Activated CD8-positive, alpha-beta T cell treated with anti-CD3 and anti-CD28 coated beads for 36 hours (primary cell): ENCODE data around the gene SLC9A5. TPM values are rescaled to one million over a fixed set of nuclear protein-coding genes. Genes with fewer than 3 reads are reported as not detected.

Experiments used
- ATAC-seq: fragments of 200-7000 bp; cut with Tn5 transposase; one replicate; pipeline ENCODE4 v1.10.0; 2021; ENCODE audit warnings: mild to moderate bottlenecking, moderate library complexity
- CTCF ChIA-PET: fragments of 350-600 bp; sonication (Branson Sonifier 250); formaldehyde crosslinking; loops from one replicate; lab custom pipeline; 2021; ENCODE audit warnings: antibody characterized with exemption; lab: Charles Lee
- POLR2A ChIA-PET: fragments of 350-600 bp; sonication (Branson Sonifier 250); formaldehyde crosslinking; loops from one replicate; lab custom pipeline; 2021; ENCODE audit warnings: antibody characterized with exemption; lab: Charles Lee
- DNase-seq: peaks from one replicate; pipeline ENCODE4 v3.0.0-alpha.2; 2020
- H3K27ac Mint-ChIP-seq: one replicate; pipeline ENCODE4 v1.8.0; 2021; ENCODE audit warnings: mild to moderate bottlenecking, mixed read lengths
- H3K27me3 Mint-ChIP-seq: one replicate; pipeline ENCODE4 v1.8.0; 2021; ENCODE audit warnings: mixed read lengths
- H3K36me3 Mint-ChIP-seq: one replicate; pipeline ENCODE4 v1.8.0; 2021; ENCODE audit warnings: low read depth, mixed read lengths
- H3K4me1 Mint-ChIP-seq: one replicate; pipeline ENCODE4 v1.8.0; 2021; ENCODE audit warnings: low read depth, mixed read lengths
- H3K4me3 Mint-ChIP-seq: one replicate; pipeline ENCODE4 v1.8.0; 2021; ENCODE audit warnings: mild to moderate bottlenecking, moderate library complexity, mixed read lengths
- H3K9me3 Mint-ChIP-seq: one replicate; pipeline ENCODE4 v1.8.0; 2021; ENCODE audit warnings: mixed read lengths
- intact Hi-C: fragments of 100-400 bp; cut with micrococcal nuclease; formaldehyde crosslinking; loops from one replicate; pipeline ENCODE4 v1.10.0; 2022
- total RNA-seq, 2 experiments: library from RNA; stranded (reverse); gene quantifications; one replicate each; pipeline ENCODE4 v1.2.3, GENCODE V29; 2021
- TF ChIP-seq, protein P1 (sequence below): fragments of 200-600 bp; IDR thresholded peaks from one replicate; pipeline ENCODE4 v1.8.0; 2022; ENCODE audit warnings: antibody characterized with exemption, mild to moderate bottlenecking

Gene SLC9A5
- total RNA-seq, 2 experiments from 2014 or later: 7.7 to 8.1 TPM

DNA sequence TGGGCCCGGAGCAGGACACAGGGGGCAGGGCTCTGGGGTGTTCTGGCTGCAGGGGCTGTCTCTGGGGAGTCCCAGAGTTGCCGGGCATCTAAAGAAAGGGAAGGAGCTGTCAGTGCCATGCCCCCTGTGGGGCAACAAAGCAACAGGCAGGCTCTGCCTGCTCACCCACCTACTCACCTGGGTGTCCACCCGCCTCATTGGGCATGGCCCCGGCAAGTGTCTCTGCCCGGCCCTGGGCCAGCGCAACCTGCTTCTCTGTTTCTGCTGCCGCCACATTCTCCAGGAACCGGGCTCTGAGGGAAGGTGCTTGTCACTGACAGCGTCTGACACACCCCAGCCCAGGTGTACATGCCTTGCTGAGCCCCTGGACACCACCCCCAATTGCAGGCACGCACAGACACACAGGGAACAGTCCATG lies 14.6 kb upstream of the SLC9A5 start:
- TF ChIP-seq, protein P1, sequence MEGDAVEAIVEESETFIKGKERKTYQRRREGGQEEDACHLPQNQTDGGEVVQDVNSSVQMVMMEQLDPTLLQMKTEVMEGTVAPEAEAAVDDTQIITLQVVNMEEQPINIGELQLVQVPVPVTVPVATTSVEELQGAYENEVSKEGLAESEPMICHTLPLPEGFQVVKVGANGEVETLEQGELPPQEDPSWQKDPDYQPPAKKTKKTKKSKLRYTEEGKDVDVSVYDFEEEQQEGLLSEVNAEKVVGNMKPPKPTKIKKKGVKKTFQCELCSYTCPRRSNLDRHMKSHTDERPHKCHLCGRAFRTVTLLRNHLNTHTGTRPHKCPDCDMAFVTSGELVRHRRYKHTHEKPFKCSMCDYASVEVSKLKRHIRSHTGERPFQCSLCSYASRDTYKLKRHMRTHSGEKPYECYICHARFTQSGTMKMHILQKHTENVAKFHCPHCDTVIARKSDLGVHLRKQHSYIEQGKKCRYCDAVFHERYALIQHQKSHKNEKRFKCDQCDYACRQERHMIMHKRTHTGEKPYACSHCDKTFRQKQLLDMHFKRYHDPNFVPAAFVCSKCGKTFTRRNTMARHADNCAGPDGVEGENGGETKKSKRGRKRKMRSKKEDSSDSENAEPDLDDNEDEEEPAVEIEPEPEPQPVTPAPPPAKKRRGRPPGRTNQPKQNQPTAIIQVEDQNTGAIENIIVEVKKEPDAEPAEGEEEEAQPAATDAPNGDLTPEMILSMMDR: no peak
- Mint-ChIP-seq H3K27ac (no peak overlapping the region), H3K4me1 (peaks cover 4% of the 10 kb centered on the region), H3K36me3 (peaks cover 54% of the 10 kb centered on the region), H3K27me3 (no peaks in the 10 kb centered on the region), H3K9me3 (no peaks in the 10 kb centered on the region), H3K4me3 (no peak overlapping the region)
- ATAC-seq (no peak), DNase-seq (no peak)
- POLR2A ChIA-PET: interaction anchor here (0.6 to 12.3 kb wide), 5 partner anchors 12 to 221 kb away, joined by 3 to 123 read pairs (median 3); partner anchors contain the start of genes FHOD1 and SLC9A5
- intact Hi-C loops: no loop called here
- CTCF ChIA-PET: no interaction called here

DNA sequence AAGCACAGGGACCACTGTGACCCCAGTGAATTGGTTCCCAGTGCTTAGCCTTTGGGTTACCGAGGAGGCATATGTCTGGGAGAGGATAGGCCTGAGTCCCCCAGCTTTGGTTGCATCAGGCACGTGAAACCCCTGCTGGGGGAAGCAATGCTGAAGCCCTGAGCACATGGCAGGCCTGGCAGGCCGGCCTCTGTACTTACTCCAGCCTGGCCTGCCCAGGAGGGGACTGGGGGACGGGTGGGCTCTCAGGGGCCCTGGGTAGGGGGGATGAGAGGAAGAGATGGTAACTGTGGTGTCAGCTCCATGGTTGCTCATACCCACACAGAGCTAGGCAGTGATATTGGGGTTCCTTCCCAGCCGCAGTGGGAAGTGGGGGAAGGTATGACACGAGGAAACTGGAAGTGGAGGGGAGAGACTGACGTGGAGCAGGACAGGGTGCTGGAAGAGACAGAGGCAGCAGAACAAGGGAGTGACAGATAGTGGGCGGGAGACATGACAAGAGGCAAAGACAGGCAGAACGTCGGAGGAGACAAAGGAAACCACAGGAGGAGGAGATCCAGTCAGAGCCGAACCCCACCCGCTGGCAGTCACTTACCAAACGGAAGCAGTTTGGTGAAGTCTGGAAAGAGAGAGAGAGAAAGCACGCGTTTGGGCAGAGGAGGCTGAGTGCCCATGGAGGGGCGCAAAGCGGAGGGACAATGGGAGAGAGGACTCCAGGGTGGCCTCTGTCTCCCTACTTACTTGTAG lies 12.8 kb upstream of the SLC9A5 start:
- ATAC-seq (peak; percentile 1), DNase-seq (no peak)
- TF ChIP-seq, protein P1: no peak
- ChIA-PET CTCF (interaction anchor here (0.9 kb wide), 1 partner anchor 9 kb away, joined by 3 read pairs; the partner anchor contains the start of gene TMEM208), POLR2A (interaction anchor here (1.3 to 12.3 kb wide), 3 partner anchors 9 to 44 kb away, joined by 4 to 123 read pairs (median 39); partner anchors contain the start of genes E2F4, FHOD1, SLC9A5 and TMEM208)
- Mint-ChIP-seq H3K27ac (peak overlapping the region; percentile 48), H3K4me3 (no peak overlapping the region), H3K4me1 (peaks cover 3% of the 10 kb centered on the region), H3K27me3 (no peaks in the 10 kb centered on the region), H3K9me3 (no peaks in the 10 kb centered on the region), H3K36me3 (peaks cover 41% of the 10 kb centered on the region)
- intact Hi-C loops: no loop called here

DNA sequence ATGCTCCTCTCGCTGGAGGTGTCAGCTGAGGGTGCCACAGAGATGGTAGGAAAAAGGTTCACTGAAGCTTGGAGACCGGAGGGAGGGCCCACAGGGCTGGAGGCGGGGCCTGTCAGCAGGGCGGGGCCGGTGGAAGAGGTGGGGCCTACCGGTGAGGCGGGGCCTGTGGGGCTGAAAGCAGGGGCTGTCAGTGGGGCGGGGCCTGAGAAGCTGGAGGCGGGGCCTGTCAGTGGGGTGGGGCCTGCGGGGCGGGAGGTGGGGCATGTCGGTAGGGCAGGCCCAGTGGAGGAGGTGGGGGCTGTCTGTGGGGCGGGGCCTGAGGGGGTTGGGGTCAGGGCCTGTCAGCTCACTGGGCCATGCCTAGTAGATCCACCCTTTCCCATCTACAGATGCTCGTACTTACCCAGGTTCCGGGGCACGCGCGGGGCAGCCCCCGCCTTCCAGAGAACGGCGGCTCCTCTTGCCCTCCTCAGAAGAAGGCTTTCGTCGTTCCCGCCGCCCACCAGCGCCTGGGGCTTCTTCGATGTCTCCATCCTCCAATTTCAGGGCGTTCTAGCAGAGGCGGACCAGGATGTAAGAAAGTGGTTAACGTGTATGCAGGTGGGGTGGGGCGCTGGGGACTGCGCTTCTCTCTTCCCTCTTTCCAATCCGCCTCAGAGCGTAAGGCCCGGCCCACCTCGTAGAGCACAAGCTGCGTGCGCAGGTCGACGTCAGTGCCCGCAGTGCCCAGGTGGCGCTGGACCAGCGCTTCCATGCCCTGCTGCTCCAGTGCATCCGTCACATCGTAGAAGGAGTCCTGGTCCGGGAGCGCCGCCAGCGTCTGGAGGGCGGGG lies 12.0 kb upstream of the SLC9A5 start:
- no peaks in the 10 kb centered on the region for H3K27me3 Mint-ChIP-seq
- POLR2A ChIA-PET: interaction anchor here (1.3 to 12.3 kb wide), 4 partner anchors 9 to 45 kb away, joined by 4 to 123 read pairs (median 24); partner anchors contain the start of genes E2F4, FHOD1, SLC9A5 and TMEM208
- peak overlapping the region; percentile 48 for H3K27ac Mint-ChIP-seq
- no peak overlapping the region for H3K4me3 Mint-ChIP-seq
- no peaks in the 10 kb centered on the region for H3K9me3 Mint-ChIP-seq
- intact Hi-C loops: no loop called here
- DNase-seq (peak; percentile 89), ATAC-seq (peak; percentile 100)
- H3K4me1 Mint-ChIP-seq: peaks cover 9% of the 10 kb centered on the region
- H3K36me3 Mint-ChIP-seq: peaks cover 33% of the 10 kb centered on the region
- TF ChIP-seq, protein P1: no peak
- CTCF ChIA-PET: no interaction called here

DNA sequence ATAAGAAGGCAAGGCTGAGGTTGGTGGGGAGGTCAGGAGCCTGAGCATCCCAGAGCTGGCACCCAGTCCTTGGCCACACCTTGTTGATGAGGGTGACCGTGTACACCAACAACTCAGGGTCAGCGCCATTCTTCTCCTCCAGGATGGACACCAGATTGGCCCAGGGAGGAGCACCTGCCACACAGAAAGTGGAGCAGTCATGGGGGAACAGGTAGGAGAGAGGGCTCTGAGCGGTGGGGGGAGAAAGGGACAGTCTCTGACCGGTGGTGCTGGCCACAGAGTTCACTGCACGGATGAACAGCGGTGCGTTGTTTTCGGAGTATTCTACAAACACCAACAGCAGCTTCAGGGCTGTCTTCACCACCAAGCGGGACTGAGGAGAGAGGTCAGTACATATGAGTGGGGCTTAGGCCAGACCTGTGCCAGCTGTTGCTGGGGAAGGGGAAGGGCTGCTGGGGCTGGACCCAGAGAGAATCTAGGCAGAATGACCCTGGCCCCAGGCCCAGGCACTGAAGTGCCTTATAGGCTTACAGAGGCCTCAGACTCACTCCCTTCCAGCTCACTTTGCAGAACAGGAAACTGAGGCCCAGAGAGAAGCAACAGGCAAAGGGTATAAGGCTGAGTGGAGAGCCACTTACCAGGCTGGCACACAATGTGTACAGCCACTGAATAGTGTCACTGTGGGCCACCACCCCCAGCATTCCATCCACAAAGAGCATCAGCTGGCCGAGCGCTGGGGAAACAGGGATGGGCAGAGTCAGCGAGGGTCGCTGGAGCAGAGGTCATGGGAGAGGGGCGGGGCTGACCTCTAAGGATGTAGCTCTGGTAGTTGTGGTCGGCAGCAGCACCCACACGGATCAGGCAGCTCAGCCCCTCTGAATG lies 11.1 kb upstream of the SLC9A5 start:
- Mint-ChIP-seq H3K36me3 (peaks cover 28% of the 10 kb centered on the region), H3K4me1 (peaks cover 12% of the 10 kb centered on the region), H3K4me3 (no peak overlapping the region), H3K27me3 (no peaks in the 10 kb centered on the region), H3K27ac (no peak overlapping the region), H3K9me3 (no peaks in the 10 kb centered on the region)
- TF ChIP-seq, protein P1: no peak
- intact Hi-C loops: no loop called here
- ATAC-seq: no peak
- DNase-seq: no peak
- ChIA-PET CTCF (interaction anchor here (1.5 kb wide), 1 partner anchor 52 kb away, joined by 4 read pairs; no protein-coding TSS in a partner anchor), POLR2A (interaction anchor here (0.5 to 5.8 kb wide), 4 partner anchors 8 to 63 kb away, joined by 3 to 39 read pairs (median 6); partner anchors contain the start of genes FHOD1 and TMEM208)
